AG09309 (cell line): ENCODE data around the gene TMEM184B.

Source experiments
- DNase-seq: peaks from one replicate; pipeline ENCODE4 v3.0.0-alpha.2; 2010; ENCODE audit warnings: low read depth
- H3K4me3 ChIP-seq: 2 replicates; pipeline ENCODE4 v1.5.1; 2011; ENCODE audit warnings: mild to moderate bottlenecking, low read depth, low read length, moderate library complexity; ENCODE audit not compliant: control insufficient read depth
- TF ChIP-seq, protein P1 (sequence below): IDR thresholded peaks from 2 replicates; pipeline ENCODE4 v1.5.1; 2011; ENCODE audit warnings: mild to moderate bottlenecking, low read depth, low read length, inconsistent platforms; ENCODE audit not compliant: insufficient read depth, control insufficient read depth; ENCODE audit errors: missing control alignments

TMEM184B gene

DNA sequence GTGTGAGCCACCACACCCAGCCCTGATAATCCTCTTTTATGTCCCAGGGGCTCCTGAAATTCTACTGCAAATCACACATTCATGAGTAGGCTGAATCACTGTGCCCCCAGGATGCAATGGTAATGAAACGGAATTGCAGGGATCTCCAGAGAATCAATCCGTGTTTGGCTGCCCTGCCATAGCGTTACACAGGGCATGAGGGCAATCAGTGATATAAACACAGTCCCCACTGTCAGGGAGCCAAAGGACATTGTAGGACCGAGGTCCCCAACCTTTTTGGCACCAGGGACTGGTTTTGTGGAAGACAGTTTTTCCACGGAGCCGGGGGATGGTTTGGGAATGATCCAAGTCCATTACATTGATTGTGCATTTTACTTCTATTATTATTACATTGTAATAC lies 82.2 kb downstream of the TMEM184B start:
- TF ChIP-seq, protein P1, sequence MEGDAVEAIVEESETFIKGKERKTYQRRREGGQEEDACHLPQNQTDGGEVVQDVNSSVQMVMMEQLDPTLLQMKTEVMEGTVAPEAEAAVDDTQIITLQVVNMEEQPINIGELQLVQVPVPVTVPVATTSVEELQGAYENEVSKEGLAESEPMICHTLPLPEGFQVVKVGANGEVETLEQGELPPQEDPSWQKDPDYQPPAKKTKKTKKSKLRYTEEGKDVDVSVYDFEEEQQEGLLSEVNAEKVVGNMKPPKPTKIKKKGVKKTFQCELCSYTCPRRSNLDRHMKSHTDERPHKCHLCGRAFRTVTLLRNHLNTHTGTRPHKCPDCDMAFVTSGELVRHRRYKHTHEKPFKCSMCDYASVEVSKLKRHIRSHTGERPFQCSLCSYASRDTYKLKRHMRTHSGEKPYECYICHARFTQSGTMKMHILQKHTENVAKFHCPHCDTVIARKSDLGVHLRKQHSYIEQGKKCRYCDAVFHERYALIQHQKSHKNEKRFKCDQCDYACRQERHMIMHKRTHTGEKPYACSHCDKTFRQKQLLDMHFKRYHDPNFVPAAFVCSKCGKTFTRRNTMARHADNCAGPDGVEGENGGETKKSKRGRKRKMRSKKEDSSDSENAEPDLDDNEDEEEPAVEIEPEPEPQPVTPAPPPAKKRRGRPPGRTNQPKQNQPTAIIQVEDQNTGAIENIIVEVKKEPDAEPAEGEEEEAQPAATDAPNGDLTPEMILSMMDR: no peak
- no peak overlapping the region for H3K4me3 ChIP-seq
- DNase-seq: no peak

- TF ChIP-seq, protein P1: no peak
- DNase-seq: no peak
These were observed 83.7 kb downstream of the TMEM184B start for GRCh38 chr22:38189104-38189503.

DNA sequence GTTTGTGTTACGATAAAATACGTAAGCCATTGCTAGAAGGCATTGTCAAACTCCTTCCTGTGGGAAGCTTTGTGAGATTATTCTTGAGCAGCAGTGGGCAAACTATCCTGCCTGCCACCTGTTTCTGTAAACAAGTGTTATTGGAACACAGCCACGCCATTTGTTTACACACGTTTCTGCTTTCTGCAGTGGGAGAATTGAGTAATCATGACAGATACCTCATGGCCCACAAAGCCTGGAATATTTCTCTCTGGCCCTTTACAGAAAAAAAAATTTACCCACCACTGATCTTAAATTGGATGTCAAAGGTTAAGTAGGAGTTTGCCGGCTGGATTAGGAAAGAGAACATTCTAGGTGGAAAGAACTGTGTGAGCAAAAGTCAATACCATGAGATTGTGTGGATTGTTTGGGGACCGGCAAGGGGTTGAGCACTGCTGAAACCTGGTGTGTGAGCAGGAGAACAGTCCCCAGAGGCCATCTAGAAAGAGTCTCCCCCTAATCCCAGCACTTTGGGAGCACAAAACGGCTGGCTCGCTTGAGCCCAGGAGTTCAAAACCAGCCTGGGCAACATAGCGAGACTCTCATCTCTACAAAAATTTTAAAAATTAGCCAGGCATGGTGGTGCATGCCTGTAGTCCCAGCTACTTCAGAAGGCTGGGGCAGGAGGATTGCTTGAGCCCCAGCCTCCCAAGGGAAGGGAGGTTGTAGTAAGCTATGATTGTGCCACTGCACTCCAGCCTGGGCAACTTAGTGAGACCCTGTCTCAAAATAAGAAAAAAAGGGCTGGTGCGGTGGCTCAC lies 85.2 kb downstream of the TMEM184B start:
- no peak overlapping the region for H3K4me3 ChIP-seq
- DNase-seq: no peak
- TF ChIP-seq, protein P1: no peak

More at GRCh38 chr22:38189104-38189503, 83.7 kb downstream of the TMEM184B start:
- H3K4me3 ChIP-seq: no peak overlapping the region

DNA sequence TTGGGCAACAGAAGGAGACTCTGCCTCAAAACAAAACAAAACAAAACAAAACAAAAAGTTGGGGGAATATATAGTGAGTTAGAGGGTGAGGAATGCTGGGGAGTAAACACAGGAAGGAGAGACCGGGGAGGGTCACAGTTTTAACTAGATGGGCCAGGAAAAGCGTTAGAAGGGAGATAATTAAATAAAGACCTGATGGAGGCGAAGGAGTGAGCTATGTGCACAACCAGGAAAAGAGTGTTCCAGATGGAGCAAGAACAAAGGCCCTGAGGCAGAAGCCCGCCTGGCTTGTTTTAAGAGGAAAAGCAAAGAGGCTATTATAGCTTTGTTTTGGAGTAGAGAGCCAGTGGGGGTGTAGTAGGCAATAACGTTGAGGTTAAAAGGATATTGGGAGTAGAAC lies 86.4 kb downstream of the TMEM184B start:
- no peak for DNase-seq
- TF ChIP-seq, protein P1: no peak
- H3K4me3 ChIP-seq: no peak overlapping the region

DNA sequence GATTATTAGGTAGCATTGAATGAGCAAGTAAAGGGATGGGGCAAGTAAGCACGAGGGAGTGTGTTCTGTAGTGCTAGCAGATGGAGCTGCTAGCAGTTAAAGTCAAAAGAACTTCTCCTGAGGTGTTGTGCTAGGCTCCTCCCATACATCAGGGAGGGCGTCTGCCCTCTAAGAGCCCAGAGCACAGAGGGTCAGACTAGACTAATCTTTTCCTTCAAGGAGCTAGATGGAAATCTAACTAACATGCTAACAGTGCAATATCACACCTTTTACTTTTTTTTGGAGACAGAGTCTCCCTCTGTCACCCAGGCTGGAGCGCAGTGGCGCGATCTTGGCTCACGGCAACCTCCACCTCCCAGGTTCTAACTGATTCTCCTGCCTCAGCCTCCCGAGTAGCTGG lies 88.0 kb downstream of the TMEM184B start:
- TF ChIP-seq, protein P1: no peak
- H3K4me3 ChIP-seq: no peak overlapping the region
- no peak for DNase-seq

GRCh38 chr22:38181453-38182200 lies 91.2 kb downstream of the TMEM184B start, which contains the start of gene PLA2G6:
TSS of gene PLA2G6 (minus strand) at chr22:38181830. CDS start at chr22:38169426, 12,404 bp downstream.
- peak; percentile 93 for DNase-seq
- peak within 1 kb of the TSS; percentile 65 for H3K4me3 ChIP-seq
- TF ChIP-seq, protein P1: no peak
